ENCODE results near the gene SFTA2.
"Not testable (repeated sequence)": the region's sequence is repeated elsewhere in the genome, so short reads cannot be mapped to it uniquely, and the experiment has no call there.

GRCh38 chr6:30907290-30907757 lies 24.6 kb downstream of the SFTA2 start:
- not testable (repeated sequence) for TF ChIP-seq EP300, CTCF, POLR2A (IDR thresholded peaks at IDR 0.05)
